CD4-positive, alpha-beta T cell (primary cell): ENCODE measurements around the gene JHY. TPM values are rescaled to one million over a fixed set of nuclear protein-coding genes. Genes with fewer than 3 reads are reported as not detected.

Experiments
- ATAC-seq: fragments of 200-7000 bp; cut with Tn5 transposase; one replicate; pipeline ENCODE4 v1.10.0; 2022; ENCODE audit warnings: mild to moderate bottlenecking; ENCODE audit not compliant: poor library complexity
- CTCF ChIA-PET: fragments of 350-600 bp; sonication (Branson Sonifier 250); formaldehyde crosslinking; loops from one replicate; lab custom pipeline; 2021; ENCODE audit warnings: antibody characterized with exemption, inconsistent platforms; lab: Charles Lee
- POLR2A ChIA-PET: fragments of 350-600 bp; sonication (Branson Sonifier 250); formaldehyde crosslinking; loops from one replicate; lab custom pipeline; 2021; ENCODE audit warnings: antibody characterized with exemption, inconsistent platforms; lab: Charles Lee
- DNase-seq, 14 experiments: peaks; one replicate each; pipeline ENCODE4 v3.0.0-alpha.2; 2013 to 2020; ENCODE audit warnings: mixed read lengths in 2 of 14
- H3K27ac ChIP-seq, 2 donors: one replicate each; pipeline versions ENCODE4 v1.5.1 to v1.7.0; 2013; ENCODE audit warnings: low read length in 2 of 2, low read depth in 1 of 2, mild to moderate bottlenecking in 1 of 2
- H3K27me3 ChIP-seq, 2 experiments: 1 replicate in 1 of 2; 2 replicates in 1 of 2; pipeline versions ENCODE4 v1.6.1 to v1.7.0; 2013; ENCODE audit warnings: low read length in 2 of 2, control low read depth in 1 of 2, mild to moderate bottlenecking in 1 of 2, moderate library complexity in 1 of 2; ENCODE audit not compliant: insufficient read depth in 2 of 2, control insufficient read depth in 1 of 2
- H3K36me3 ChIP-seq: one replicate; pipeline ENCODE4 v1.6.1; 2013; ENCODE audit warnings: low read length, control low read depth; ENCODE audit not compliant: insufficient read depth
- H3K4me1 ChIP-seq: one replicate; pipeline ENCODE4 v1.6.1; 2013; ENCODE audit warnings: low read length, control low read depth; ENCODE audit not compliant: insufficient read depth
- H3K4me3 ChIP-seq: one replicate; pipeline ENCODE4 v1.5.1; 2013; ENCODE audit warnings: mild to moderate bottlenecking, low read length, moderate library complexity
- H3K9me3 ChIP-seq, 2 experiments: 1 replicate in 1 of 2; 2 replicates in 1 of 2; pipeline versions ENCODE4 v1.6.1 to v1.7.0; 2013; ENCODE audit warnings: low read length in 2 of 2, mild to moderate bottlenecking in 2 of 2, control low read depth in 1 of 2, moderate library complexity in 1 of 2; ENCODE audit not compliant: control insufficient read depth in 1 of 2, insufficient read depth in 1 of 2
- H3K27ac Mint-ChIP-seq: one replicate; pipeline ENCODE4 v1.8.0; 2020; ENCODE audit warnings: mixed read lengths
- H3K27me3 Mint-ChIP-seq: one replicate; pipeline ENCODE4 v1.8.0; 2021; ENCODE audit warnings: mixed read lengths
- H3K36me3 Mint-ChIP-seq: one replicate; pipeline ENCODE4 v1.8.0; 2021; ENCODE audit warnings: low read depth, mixed read lengths
- H3K4me1 Mint-ChIP-seq: one replicate; pipeline ENCODE4 v1.8.0; 2021; ENCODE audit warnings: low read depth, mixed read lengths
- H3K4me3 Mint-ChIP-seq: one replicate; pipeline ENCODE4 v1.8.0; 2020; ENCODE audit warnings: mild to moderate bottlenecking, mixed read lengths
- H3K9me3 Mint-ChIP-seq: one replicate; pipeline ENCODE4 v1.8.0; 2020; ENCODE audit warnings: mixed read lengths
- CTCF ChIP-seq: fragments of 200-600 bp; IDR thresholded peaks from one replicate; pipeline ENCODE4 v1.8.0; 2022; ENCODE audit warnings: antibody characterized with exemption, mild to moderate bottlenecking
- intact Hi-C, 2 experiments: fragments of 100-400 bp; cut with DNase I in 1 of 2; cut with micrococcal nuclease in 1 of 2; formaldehyde crosslinking; loops; one replicate each; pipeline versions ENCODE4 v1.15.1 to v1.9.0; 2023 to 2025; cut with DNase I, micrococcal nuclease
- total RNA-seq, 174 experiments: library from RNA in 2 of 174; stranded (reverse) in 2 of 174; gene quantifications; one replicate each; pipeline ENCODE4 v1.2.3 and lab custom pipeline; 2021 to 2026

JHY gene
- total RNA-seq, 2 experiments from 2014 or later, result 4.6 to 4.7 TPM

GRCh38 chr11:122995526-122995925 is 113.0 kb downstream of the JHY start:
- H3K27me3 Mint-ChIP-seq, result peaks cover 52% of the 10 kb centered on the region
- ATAC-seq, result no peak

GRCh38 chr11:122998727-122999366 is 116.3 kb downstream of the JHY start:
- intact Hi-C loops, result loop anchor here in 1 of 2 experiments (1.0 kb wide), 1 partner anchor 34 kb away; no protein-coding TSS in a partner anchor
- ATAC-seq, result no peak
- no peak for TF ChIP-seq CTCF
- H3K4me3 Mint-ChIP-seq, result no peak overlapping the region
- ChIA-PET POLR2A (no interaction called here), CTCF (no interaction called here)
- no peaks in the 10 kb centered on the region for H3K4me1 Mint-ChIP-seq
- Histone ChIP-seq H3K27me3 (peaks cover 5 to 6% of the 10 kb centered on the region in 2 experiments), H3K27ac (no peak overlapping the region), H3K9me3 (no peaks in the 10 kb centered on the region), H3K36me3 (no peaks in the 10 kb centered on the region), H3K4me1 (no peaks in the 10 kb centered on the region), H3K4me3 (no peak overlapping the region)
- H3K27me3 Mint-ChIP-seq, result peaks cover 56% of the 10 kb centered on the region
- no peak for DNase-seq
- no peak overlapping the region for H3K27ac Mint-ChIP-seq
- no peaks in the 10 kb centered on the region for H3K9me3 Mint-ChIP-seq
- H3K36me3 Mint-ChIP-seq, result no peaks in the 10 kb centered on the region

More at GRCh38 chr11:122995526-122995925, 113.0 kb downstream of the JHY start:
- no peaks in the 10 kb centered on the region for H3K4me1 Mint-ChIP-seq
- TF ChIP-seq CTCF, result no peak
- H3K27ac Mint-ChIP-seq, result no peak overlapping the region
- Histone ChIP-seq H3K4me3 (no peak overlapping the region), H3K27me3 (peaks cover 6 to 7% of the 10 kb centered on the region in 2 experiments), H3K36me3 (no peaks in the 10 kb centered on the region), H3K4me1 (no peaks in the 10 kb centered on the region), H3K27ac (no peak overlapping the region), H3K9me3 (no peaks in the 10 kb centered on the region)
- DNase-seq, result no peak
- POLR2A ChIA-PET, result no interaction called here
- intact Hi-C loops, result no loop called here
- H3K4me3 Mint-ChIP-seq, result no peak overlapping the region
- no peaks in the 10 kb centered on the region for H3K9me3 Mint-ChIP-seq
- H3K36me3 Mint-ChIP-seq, result no peaks in the 10 kb centered on the region
- CTCF ChIA-PET, result no interaction called here

GRCh38 chr11:123000721-123001120 is 118.2 kb downstream of the JHY start:
- ATAC-seq (no peak), DNase-seq (no peak)
- ChIA-PET POLR2A (no interaction called here), CTCF (no interaction called here)
- H3K27ac ChIP-seq, result no peak overlapping the region
- no peaks in the 10 kb centered on the region for H3K4me1 ChIP-seq
- Mint-ChIP-seq H3K4me1 (no peaks in the 10 kb centered on the region), H3K4me3 (no peak overlapping the region), H3K27ac (no peak overlapping the region), H3K27me3 (peaks cover 45% of the 10 kb centered on the region), H3K9me3 (no peaks in the 10 kb centered on the region), H3K36me3 (no peaks in the 10 kb centered on the region)
- H3K27me3 ChIP-seq, result peaks cover 5 to 6% of the 10 kb centered on the region in 2 experiments
- no peaks in the 10 kb centered on the region for H3K36me3 ChIP-seq
- H3K9me3 ChIP-seq, result no peaks in the 10 kb centered on the region
- H3K4me3 ChIP-seq, result no peak overlapping the region
- intact Hi-C loops, result no loop called here
- TF ChIP-seq CTCF, result no peak
